Measurements from ENCODE around the gene PEX5L. TPM values are rescaled to one million over a fixed set of nuclear protein-coding genes. Genes with fewer than 3 reads are reported as not detected.

The PEX5L gene
- polyA plus RNA-seq, 1 experiment = not detected

- peaks cover 2% of the 10 kb centered on the region; the same call in 1 of the 2 replicates for H3K36me3 ChIP-seq (ENCODE audit: control insufficient read depth, insufficient read depth, low read length)
- no peak for DNase-seq (ENCODE audit: low read depth)
- H3K27me3 ChIP-seq (ENCODE audit: control insufficient read depth, insufficient read depth, low read length) = no peaks in the 10 kb centered on the region
- no peak for TF ChIP-seq CTCF (IDR thresholded peaks at IDR 0.05; ENCODE audit: insufficient read depth, low read depth, low read length)
- ChIA-PET POLR2A (no interaction called here), CTCF (no interaction called here)
- no peak overlapping the region for H3K4me3 ChIP-seq (ENCODE audit: low read depth, low read length)
Measured at GRCh38 chr3:179775416-179776122, 261.2 kb downstream of the PEX5L start.

- no peak for DNase-seq (ENCODE audit: low read depth)
- Histone ChIP-seq H3K4me3 (ENCODE audit: low read depth, low read length) (no peak overlapping the region), H3K27me3 (ENCODE audit: control insufficient read depth, insufficient read depth, low read length) (no peaks in the 10 kb centered on the region), H3K36me3 (ENCODE audit: control insufficient read depth, insufficient read depth, low read length) (peaks cover 2% of the 10 kb centered on the region; the same call in 1 of the 2 replicates)
- no peak for TF ChIP-seq CTCF (IDR thresholded peaks at IDR 0.05; ENCODE audit: insufficient read depth, low read depth, low read length)
- CTCF ChIA-PET = interaction anchor here (0.6 to 1.5 kb wide), 3 partner anchors 11 to 173 kb away, joined by 3 to 5 read pairs (median 3); no protein-coding TSS in a partner anchor
- POLR2A ChIA-PET = no interaction called here
Measured at GRCh38 chr3:179772297-179772696, 264.4 kb downstream of the PEX5L start.

- Histone ChIP-seq H3K36me3 (ENCODE audit: control insufficient read depth, insufficient read depth, low read length) (peaks cover 2% of the 10 kb centered on the region; the same call in 1 of the 2 replicates), H3K27me3 (ENCODE audit: control insufficient read depth, insufficient read depth, low read length) (no peaks in the 10 kb centered on the region), H3K4me3 (ENCODE audit: low read depth, low read length) (no peak overlapping the region)
- no peak for TF ChIP-seq CTCF (IDR thresholded peaks at IDR 0.05; ENCODE audit: insufficient read depth, low read depth, low read length)
- ChIA-PET POLR2A (no interaction called here), CTCF (interaction anchor here (0.6 to 1.7 kb wide), 4 partner anchors 11 to 174 kb away, joined by 3 to 5 read pairs (median 4); no protein-coding TSS in a partner anchor)
- no peak for DNase-seq (ENCODE audit: low read depth)
Measured at GRCh38 chr3:179771797-179772196, 264.9 kb downstream of the PEX5L start.

- no peaks in the 10 kb centered on the region for H3K27me3 ChIP-seq (ENCODE audit: control insufficient read depth, insufficient read depth, low read length)
- TF ChIP-seq CTCF (IDR thresholded peaks at IDR 0.05; ENCODE audit: insufficient read depth, low read depth, low read length) = no peak
- ChIA-PET POLR2A (no interaction called here), CTCF (interaction anchor here (1.2 to 2.0 kb wide), 2 partner anchors 42 to 83 kb away, joined by 3 to 11 read pairs; no protein-coding TSS in a partner anchor)
- H3K36me3 ChIP-seq (ENCODE audit: control insufficient read depth, insufficient read depth, low read length) = peaks cover 2% of the 10 kb centered on the region; the same call in 1 of the 2 replicates
- no peak for DNase-seq (ENCODE audit: low read depth)
- no peak overlapping the region for H3K4me3 ChIP-seq (ENCODE audit: low read depth, low read length)
Measured at GRCh38 chr3:179769411-179770247, 267.1 kb downstream of the PEX5L start.

- Histone ChIP-seq H3K27me3 (ENCODE audit: control insufficient read depth, insufficient read depth, low read length) (no peaks in the 10 kb centered on the region), H3K36me3 (ENCODE audit: control insufficient read depth, insufficient read depth, low read length) (peaks cover 2% of the 10 kb centered on the region; the same call in 1 of the 2 replicates), H3K4me3 (ENCODE audit: low read depth, low read length) (no peak overlapping the region)
- ChIA-PET POLR2A (no interaction called here), CTCF (interaction anchor here (0.6 to 2.4 kb wide), 7 partner anchors 13 to 834 kb away, joined by 3 to 12 read pairs (median 3); partner anchors contain the start of gene TTC14)
- DNase-seq (ENCODE audit: low read depth) = peak; percentile 3
- peak; percentile 72 for TF ChIP-seq CTCF (IDR thresholded peaks at IDR 0.05; ENCODE audit: insufficient read depth, low read depth, low read length)
Measured at GRCh38 chr3:179768080-179768479, 268.7 kb downstream of the PEX5L start.

Data from BJ (cell line).